HG03469 (cell line): Measurements from ENCODE around the gene RNF126.
"Not testable (repeated sequence)": the region's sequence is repeated elsewhere in the genome, so short reads cannot be mapped to it uniquely, and the experiment has no call there.

Source experiments
- ATAC-seq: cut with Tn5 transposase; IDR thresholded peaks from one replicate; pipeline ENCODE4 v1.9.1; 2021; ENCODE audit warnings: mild to moderate bottlenecking, moderate library complexity, moderate number of reproducible peaks; ENCODE audit not compliant: unreplicated experiment

RNF126 gene

GRCh38 chr19:686589-687297, 23.7 kb upstream of the RNF126 start:
- no peak for ATAC-seq

DNA sequence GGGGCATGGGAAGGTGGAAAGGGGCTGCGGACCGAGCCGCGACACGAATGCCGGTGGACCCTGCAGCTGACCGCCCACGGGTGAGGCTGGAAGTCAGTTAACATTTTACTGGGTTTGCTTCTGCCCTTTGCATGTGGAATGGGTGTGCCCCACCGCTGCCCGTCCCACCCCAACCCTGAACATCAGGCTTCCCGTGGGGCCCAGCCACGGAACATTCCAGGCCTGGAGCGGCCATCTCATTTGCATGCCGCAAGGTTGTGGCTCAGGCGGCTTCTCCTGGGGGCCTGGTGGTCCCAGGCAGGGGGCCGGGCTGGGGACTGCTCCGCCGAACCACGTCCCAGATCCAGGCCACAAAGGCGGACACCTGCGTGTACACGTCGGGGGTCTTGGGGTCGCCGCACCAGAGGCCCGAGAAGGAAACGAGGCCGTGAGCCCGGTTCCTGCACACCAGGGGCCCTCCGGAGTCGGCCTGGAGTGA, 22.5 kb upstream of the RNF126 start:
- ATAC-seq, result no peak

DNA sequence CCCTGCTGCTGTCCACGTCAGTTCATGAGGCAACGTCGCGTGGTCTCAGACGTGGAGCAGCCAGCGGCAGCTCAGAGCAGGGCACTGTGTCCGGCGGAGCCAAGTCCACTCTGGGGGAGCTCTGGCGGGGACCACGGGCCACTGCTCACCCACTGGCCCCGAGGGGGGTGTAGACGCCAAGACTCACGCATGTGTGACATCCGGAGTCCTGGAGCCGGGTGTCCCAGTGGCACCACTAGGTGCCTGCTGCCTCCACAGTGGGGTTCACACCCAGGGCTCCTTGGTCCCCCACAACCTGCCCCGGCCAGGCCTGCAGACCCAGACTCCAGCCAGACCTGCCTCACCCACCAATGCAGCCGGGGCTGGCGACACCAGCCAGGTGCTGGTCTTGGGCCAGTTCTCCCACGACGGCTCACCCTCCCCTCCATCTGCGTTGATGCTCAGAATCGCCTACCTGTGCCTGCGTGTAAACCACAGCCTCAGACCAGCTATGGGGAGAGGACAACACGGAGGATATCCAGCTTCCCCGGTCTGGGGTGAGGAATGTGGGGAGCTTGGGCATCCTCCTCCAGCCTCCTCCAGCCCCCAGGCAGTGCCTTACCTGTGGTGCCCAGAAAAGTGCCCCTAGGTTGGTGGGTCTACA, 19.8 kb upstream of the RNF126 start:
- no peak for ATAC-seq

GRCh38 chr19:681029-682019, 18.3 kb upstream of the RNF126 start:
- ATAC-seq, result peak; percentile 24

DNA sequence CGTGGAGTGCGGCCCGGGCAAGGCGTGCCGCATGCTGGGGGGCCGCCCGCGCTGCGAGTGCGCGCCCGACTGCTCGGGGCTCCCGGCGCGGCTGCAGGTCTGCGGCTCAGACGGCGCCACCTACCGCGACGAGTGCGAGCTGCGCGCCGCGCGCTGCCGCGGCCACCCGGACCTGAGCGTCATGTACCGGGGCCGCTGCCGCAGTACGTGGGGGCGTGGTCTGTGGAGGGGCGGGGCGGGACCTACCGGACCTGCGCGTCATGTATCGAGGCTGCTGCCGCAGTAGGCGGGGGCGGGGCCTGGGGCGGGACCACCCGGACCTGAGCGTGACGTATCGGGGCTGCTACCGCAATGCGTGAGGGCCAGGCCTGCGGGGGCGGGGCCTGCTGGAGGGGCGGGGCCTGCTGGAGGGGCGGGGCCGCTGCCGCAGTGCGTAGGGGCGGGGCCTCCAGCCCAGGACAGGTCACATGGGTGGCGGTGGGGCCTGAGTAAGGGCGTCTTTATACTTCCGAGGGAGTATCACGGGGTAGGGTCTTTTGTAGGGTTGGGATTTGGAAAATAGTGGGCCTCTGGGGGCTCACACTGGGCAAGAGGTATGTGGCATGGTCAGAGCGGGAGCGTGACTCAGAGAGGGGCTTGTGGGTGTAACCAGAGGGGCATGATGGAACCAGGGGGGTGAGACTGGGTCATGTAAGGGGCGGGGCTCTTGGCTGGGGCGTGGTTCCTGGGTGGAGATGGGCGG, 17.4 kb upstream of the RNF126 start:
- peak; percentile 49 for ATAC-seq

GRCh38 chr19:679418-680286, 16.6 kb upstream of the RNF126 start:
- no peak for ATAC-seq

GRCh38 chr19:678791-679388, 15.9 kb upstream of the RNF126 start:
- no peak for ATAC-seq

GRCh38 chr19:677601-678436, 14.8 kb upstream of the RNF126 start:
- no peak for ATAC-seq

GRCh38 chr19:677201-677600, 14.2 kb upstream of the RNF126 start:
- no peak for ATAC-seq

DNA sequence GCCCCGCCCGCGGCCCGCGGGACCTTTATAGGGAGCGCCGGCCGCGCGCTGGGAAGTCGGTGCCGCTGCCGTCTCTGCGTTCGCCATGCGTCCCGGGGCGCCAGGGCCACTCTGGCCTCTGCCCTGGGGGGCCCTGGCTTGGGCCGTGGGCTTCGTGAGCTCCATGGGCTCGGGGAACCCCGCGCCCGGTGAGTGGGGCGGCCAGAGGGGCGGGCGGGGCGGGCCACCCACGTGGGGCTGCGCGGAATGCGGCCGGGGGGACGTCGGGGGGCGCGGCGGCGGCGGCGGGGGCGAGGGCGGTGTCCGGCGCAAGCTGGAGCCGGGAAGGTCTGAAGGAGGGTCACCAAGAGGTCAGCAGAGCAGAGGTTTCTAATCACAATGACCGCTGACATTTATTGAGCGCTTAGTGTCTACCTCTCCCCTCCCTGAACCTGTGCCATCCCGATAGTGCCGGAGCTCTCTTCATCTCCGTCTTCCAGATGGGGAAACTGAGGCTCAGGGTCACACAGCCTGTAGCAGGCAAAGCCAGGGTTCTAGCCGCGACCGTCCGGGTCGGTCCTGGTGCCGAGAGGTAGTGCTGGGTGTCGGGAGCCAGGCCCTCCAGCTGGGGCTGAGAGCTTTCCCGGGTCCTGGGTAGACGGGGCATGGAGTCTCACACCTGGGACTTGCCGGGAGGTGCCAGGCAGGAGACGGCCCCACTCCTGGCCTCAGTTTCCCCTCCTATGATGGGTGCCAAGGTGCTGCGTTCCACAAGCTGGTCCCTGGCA, 13.5 kb upstream of the RNF126 start, which contains the start of gene FSTL3:
Gene FSTL3 (plus strand): TSS at position 54 of the 767 bp plus-strand sequence. CDS start 32 bp downstream, at position 86.
- ATAC-seq, result no peak

DNA sequence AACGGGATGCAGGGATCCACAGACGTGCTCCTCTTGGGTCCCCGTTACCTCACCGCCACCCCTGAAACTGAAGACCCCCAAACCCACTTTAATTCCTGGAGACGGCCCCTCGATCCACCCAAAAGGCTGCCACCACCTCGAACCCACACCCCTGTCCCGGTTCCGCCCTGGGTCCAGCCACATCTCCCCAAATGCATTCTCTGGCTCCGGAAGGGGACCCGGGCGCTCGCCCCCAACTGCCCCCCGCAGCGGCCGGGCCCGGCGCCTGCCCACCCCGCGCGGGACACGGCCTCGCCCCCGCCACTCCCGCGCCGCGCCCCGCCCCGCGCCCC, 13.0 kb upstream of the RNF126 start:
- no peak for ATAC-seq

- no peak for ATAC-seq
Measured at GRCh38 chr19:674282-675151, 11.5 kb upstream of the RNF126 start.

DNA sequence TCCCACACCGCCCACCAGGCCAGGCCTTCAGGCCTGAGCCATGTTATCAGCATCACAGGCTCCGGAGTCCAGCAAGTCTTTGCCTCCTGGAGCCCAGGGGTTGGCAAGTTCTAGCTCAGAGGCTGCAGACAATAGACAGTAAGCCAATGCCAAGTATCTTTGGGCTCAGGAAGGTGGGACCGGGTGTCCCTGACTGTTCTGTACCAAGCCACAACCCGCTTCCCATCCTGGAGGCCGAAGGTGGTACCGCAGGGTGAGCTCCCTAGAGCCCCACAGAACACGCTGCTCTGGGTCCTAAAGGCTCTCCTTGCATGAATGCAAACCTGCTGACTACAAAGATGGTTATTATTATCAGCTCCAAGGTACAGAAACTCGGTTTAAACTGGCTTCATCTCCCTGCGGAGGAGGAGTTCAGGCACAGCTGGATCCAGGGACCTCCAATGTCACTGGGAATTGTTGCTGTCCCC, 7.6 kb upstream of the RNF126 start:
- no peak for ATAC-seq

DNA sequence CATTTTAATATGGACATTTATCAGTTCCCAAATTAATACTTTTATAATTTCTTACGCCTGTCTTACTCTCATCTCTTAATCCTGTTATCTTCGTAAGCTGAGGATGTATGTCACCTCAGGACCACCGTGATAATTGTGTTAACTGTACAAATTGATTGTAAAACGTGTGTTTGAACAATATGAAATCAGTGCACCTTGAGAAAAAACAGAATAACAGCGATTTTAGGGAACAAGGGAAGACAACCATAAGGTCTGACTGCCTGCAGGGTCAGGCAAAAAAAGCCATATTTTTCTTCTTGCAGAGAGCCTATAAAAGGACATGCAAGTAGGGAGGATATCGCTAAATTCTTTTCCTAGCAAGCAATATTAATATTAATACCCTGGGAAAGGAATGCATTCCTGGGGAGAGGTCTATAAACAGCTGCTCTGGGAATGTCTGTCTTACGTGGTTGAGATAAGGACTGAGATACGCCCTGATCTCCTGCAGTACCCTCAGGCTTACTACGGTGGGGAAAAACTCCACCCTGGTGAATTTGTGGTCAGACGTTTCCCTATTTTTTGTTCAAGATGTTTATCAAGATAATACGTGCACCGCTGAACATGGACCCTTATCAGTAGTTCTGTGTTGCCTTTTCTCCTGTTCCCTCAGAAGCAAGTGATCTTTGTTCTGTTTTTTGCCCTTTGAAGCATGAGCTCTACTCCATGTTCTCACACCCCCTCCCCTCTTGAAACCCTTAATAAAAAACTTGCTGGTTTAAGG, 5.8 kb upstream of the RNF126 start:
- ATAC-seq, result not testable (repeated sequence)

DNA sequence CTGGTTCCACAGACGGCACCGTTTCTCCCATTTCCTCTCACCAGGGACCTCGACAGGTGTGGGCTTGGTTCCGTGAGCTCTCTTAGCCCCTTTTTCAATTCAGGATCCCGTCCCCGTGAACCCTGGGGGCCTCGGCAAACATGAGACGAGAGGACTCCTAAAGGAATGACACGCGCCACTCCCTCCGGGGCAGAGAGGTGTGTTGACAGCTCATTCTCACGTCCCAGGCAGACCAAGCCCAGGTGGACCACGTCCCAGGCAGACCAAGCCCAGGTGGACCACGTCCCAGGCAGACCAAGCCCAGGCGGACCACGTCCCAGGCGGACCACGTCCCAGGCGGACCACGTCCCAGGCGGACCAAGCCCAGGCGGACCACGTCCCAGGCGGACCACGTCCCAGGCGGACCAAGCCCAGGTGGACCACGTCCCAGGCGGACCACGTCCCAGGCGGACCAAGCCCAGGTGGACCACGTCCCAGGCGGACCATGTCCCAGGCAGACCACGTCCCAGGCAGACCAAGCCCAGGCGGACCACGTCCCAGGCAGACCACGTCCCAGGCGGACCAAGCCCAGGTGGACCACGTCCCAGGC, 4.1 kb upstream of the RNF126 start:
- not testable (repeated sequence) for ATAC-seq
